HG03460 (cell line): Measurements from ENCODE around the gene SHOC2.
A peak's percentile ranks its signal among the peaks of the same experiment; 100 is the strongest.

ENCODE experiments used
- ATAC-seq: cut with Tn5 transposase; IDR thresholded peaks from one replicate; pipeline ENCODE4 v1.9.1; 2021; ENCODE audit not compliant: unreplicated experiment

SHOC2 gene

GRCh38 chr10:110944792-110945396 lies 25.5 kb downstream of the SHOC2 start:
- no peak for ATAC-seq

GRCh38 chr10:110946496-110946895 lies 27.1 kb downstream of the SHOC2 start:
- ATAC-seq, result no peak

GRCh38 chr10:110947061-110947595 lies 27.7 kb downstream of the SHOC2 start:
- ATAC-seq, result no peak

DNA sequence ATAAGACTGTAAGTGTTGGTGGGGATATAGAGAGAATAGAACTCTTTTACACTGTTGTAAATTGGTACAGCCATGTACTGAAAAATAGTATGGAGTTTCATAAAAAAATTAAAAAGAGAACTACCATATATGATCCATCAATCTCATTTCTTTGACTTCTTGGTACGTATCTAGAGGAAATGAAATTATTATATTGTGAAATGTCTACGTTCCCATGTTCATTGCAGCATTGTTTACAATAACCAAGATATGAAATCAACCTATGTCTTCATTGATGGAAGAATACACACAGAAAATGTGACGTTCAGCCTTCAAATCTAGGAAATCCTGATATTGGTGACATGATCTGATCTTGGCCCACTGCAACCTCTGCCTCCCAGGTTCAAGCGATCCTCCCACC lies 32.0 kb downstream of the SHOC2 start:
- no peak for ATAC-seq

DNA sequence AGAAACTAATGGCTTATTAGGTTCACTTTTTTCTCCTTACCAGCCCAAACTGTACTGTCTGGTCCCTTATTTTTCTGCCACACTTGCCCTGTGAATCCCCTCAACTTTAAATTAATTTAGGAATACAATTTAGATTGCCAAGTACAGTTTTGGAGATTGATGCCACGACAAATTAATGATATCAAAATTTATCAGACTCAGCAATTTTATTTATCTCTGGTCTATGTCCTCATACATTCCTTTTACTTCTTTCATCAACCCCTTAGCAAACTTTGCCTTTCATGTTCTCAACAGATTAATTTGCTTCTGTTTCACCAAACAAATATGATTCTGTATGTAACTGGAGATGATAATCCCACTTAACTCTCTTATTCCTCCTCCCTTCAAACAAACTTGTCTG lies 38.2 kb downstream of the SHOC2 start:
- ATAC-seq, result no peak

DNA sequence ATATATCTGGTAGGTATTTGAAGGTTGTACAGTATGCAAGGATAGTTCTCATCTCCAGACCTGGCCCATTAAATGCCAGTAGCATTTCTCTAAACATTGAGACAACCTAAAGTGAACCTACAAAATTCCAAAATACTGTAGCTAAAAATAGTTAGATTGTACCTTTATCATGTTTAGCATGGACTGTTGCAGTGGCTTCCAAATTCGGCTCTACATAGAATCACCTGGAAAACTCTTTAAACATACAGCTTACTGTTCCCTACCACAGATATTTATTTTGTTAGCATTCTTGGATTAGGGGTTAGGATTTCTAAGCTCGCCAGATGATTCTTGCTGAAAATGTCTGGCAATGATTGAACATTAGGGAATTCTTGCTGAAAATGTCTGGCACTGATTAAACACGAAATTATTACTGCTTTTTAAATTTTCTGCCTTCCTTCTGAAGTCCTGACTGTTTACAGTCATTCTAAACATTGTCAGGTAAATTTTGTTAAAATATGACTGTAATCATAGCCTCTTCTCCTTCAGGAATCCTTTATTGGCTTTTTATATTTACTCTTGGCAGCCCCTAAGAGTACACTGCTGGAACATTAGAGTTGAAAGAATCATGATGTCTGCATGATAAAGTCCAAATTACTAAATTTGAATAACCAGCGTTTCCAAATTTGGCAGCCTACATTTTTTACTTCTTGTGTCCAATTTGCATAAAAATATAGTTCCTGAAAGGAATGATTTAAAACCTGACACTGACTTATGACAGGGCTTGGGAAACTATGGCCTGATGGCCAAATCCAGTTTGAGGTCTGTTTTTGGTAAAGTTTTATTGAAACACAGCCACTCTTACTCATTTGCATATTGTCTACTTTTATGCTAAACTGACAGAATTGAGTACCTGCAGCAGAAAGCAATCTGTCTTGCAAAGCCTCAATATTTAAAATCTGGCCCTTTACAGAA lies 40.3 kb downstream of the SHOC2 start:
- no peak for ATAC-seq

- ATAC-seq, result no peak
Observed at GRCh38 chr10:110960333-110960712, 40.9 kb downstream of the SHOC2 start.

DNA sequence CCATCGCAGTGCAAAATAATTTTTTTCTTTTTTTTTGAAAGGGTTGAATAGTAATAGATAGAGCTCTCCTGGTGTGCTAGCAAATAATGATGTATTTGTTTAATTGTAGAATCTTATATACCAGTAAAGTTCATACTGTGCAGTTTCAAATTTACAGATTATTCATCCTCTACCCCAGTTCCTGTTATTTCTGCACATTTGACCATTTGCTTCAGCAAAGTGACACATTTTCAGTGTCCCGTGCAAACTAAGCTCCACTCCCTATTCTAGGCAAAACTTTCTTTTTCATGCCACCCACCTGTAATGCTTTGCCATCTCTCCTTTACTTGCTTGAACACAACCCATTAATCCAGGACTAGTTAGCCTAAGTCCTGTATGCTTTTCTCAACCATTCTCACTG lies 43.0 kb downstream of the SHOC2 start:
- ATAC-seq, result no peak

- no peak for ATAC-seq
Observed at GRCh38 chr10:110963162-110963561, 43.8 kb downstream of the SHOC2 start.

- ATAC-seq, result no peak
Observed at GRCh38 chr10:110964681-110965080, 45.3 kb downstream of the SHOC2 start.

- ATAC-seq, result no peak
Observed at GRCh38 chr10:110965216-110965615, 45.8 kb downstream of the SHOC2 start.

DNA sequence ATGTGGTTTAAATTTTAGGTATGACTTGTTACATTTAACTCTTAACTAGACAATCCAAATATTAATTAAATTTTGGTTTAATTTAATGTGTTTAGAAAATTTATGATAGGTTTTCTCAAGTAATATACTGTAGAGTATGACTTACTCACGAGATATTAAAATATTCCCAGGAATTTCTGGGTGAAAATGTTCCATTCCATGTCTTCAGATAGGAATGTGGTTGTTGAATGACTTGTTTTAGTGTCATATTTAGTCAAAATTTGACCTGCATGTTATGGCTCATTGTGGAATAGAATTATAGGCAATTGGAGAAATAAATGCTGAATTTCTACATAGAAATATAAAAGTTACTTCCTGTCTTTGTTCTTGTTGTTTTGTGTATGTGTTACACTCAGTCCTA lies 46.7 kb downstream of the SHOC2 start:
- no peak for ATAC-seq

- peak; percentile 33 for ATAC-seq
Observed at GRCh38 chr10:110967009-110967630, 47.7 kb downstream of the SHOC2 start.

DNA sequence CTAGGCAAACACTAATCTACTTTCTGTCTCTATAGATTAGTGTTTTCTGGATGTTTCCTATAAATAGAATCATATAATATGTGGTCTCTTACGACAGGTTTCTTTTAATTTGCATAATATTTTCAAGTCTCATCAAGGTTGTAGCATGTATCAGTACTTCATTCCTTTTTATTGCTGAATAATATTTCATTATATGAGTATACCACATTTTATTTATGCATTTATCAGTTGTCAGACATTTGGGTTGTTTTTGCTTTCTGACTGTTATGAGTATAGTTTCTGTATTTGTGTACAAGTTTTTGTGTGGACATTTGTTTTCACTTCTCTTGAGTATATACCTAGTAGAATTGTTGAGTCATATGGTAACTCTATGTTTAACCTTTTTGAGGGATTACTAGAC lies 48.2 kb downstream of the SHOC2 start:
- peak; percentile 38 for ATAC-seq

- ATAC-seq, result no peak
Observed at GRCh38 chr10:110969183-110969582, 49.8 kb downstream of the SHOC2 start.

GRCh38 chr10:110971638-110972037 lies 52.2 kb downstream of the SHOC2 start:
- no peak for ATAC-seq

DNA sequence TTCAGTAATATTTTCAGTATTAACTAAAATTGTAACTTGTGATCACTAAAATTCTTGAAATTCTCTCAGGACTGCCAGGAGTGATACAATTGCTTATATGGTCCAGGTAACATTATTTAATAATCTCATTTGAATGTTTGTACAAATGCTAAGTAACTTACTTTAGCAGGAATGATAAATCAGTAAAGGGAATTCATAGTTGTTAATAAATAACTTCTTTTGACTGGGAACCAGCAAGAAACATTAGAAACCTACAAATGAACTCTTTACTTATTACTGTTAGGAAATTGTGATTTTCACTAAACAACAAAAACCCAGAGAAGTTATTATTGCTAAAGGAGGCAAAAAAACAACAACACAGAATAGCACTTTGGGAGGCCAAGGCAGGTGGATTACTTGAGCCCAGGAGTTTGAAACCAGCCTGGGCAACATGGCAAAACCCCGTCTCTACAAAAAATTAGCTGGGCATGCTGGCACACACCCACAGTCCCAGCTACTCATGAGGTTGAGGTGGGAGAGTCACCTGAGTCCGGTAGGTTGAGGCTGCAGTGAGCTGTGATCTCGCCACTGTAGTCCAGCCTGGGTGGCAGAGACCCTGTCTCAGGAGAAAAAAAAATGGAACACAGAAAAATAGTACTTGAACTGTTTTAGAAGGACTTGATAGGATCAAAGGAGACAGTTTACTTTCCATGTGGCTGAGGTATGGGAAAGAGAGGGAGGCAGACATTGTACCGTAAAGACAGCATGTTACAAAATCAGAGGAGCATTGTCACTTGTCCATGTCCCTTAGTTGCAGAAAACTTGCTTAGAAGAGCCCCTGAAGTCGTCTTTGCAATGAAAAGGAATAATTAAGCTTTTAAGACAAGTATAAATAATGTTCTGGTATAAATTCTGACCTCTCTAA lies 53.1 kb downstream of the SHOC2 start:
- no peak for ATAC-seq

DNA sequence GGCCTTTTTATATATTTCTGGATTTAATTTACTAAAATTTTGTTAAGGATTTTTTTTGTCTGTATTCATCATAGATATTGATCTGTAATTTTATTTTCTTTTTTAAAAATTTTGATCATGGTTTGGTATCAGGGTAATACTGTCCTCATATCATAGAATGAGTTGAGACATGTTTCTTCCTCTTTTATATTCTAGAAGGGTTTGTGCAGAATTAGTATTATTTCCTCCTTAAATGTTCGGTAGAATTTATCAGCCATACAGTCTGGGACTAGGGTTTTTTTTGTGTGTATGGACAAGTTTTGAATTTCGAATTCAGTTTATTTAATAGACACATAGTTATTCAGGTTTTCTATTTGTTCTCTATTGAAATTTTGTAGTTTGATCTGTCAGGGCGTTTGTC lies 54.0 kb downstream of the SHOC2 start:
- no peak for ATAC-seq

DNA sequence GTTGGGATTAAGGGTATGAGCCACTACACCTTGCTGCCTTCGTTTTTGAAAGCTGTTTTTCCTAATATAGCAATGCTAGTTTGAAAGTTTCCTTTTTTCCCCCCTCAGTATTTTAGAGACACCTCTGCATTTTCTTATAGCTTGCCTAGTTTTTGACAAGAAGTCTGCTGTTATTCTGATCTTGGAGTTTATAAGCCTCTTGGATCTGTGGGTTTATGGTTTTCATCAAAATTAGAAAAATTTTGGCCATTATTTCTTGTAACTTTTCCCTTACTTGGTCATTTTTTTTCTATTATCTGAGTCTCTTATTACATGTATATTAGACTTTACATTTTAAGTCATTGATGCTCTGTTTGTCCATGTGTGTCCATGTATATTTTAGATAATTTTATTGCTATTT lies 57.2 kb downstream of the SHOC2 start:
- no peak for ATAC-seq

DNA sequence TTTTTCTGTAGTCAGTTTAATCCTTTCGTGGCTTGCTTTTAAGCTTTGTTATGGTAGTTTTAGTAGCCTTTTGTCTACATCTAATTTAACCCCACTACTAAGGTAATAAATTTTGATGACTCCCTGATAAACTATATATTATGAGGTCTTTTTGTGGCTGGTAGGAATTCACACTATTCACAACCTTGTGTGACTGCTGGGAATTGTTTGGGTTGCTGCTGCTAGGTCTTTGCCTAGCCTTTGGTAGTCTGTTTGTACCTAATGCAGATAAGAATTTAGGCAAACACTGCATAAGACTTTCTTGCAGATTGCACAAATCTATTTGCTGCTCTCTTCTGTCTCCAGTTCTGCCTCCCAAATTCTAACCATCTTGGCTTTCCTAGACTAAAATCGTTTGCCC lies 58.3 kb downstream of the SHOC2 start:
- ATAC-seq, result no peak

- ATAC-seq, result no peak
Observed at GRCh38 chr10:110978204-110978603, 58.8 kb downstream of the SHOC2 start.
